ENCODE data around the gene RUBCN.
"Not testable (repeated sequence)": the region's sequence is repeated elsewhere in the genome, so short reads cannot be mapped to it uniquely, and the experiment has no call there.

Gene RUBCN

GRCh38 chr3:197663367-197664140 is 73.2 kb downstream of the RUBCN start:
- not testable (repeated sequence) for DNase-seq (ENCODE audit: low read depth); H3K4me3 ChIP-seq (ENCODE audit: low read depth, low read length)

- DNase-seq (ENCODE audit: low read depth); H3K4me3 ChIP-seq (ENCODE audit: low read depth, low read length): not testable (repeated sequence)
Measured at GRCh38 chr3:197662352-197662751, 74.4 kb downstream of the RUBCN start.

GRCh38 chr3:197661874-197662273 is 74.8 kb downstream of the RUBCN start:
- not testable (repeated sequence) for DNase-seq (ENCODE audit: low read depth); H3K4me3 ChIP-seq (ENCODE audit: low read depth, low read length)

- H3K4me3 ChIP-seq (ENCODE audit: low read depth, low read length); DNase-seq (ENCODE audit: low read depth): not testable (repeated sequence)
Measured at GRCh38 chr3:197661234-197661834, 75.4 kb downstream of the RUBCN start.

GRCh38 chr3:197659701-197660100 is 77.0 kb downstream of the RUBCN start:
- not testable (repeated sequence) for H3K4me3 ChIP-seq (ENCODE audit: low read depth, low read length); DNase-seq (ENCODE audit: low read depth)

GRCh38 chr3:197659144-197659543 is 77.6 kb downstream of the RUBCN start:
- DNase-seq (ENCODE audit: low read depth); H3K4me3 ChIP-seq (ENCODE audit: low read depth, low read length): not testable (repeated sequence)

- not testable (repeated sequence) for DNase-seq (ENCODE audit: low read depth); H3K4me3 ChIP-seq (ENCODE audit: low read depth, low read length)
Measured at GRCh38 chr3:197658706-197659105, 78.0 kb downstream of the RUBCN start.

- DNase-seq (ENCODE audit: low read depth); H3K4me3 ChIP-seq (ENCODE audit: low read depth, low read length): not testable (repeated sequence)
Measured at GRCh38 chr3:197657541-197658292, 79.0 kb downstream of the RUBCN start.

GRCh38 chr3:197656960-197657359 is 79.7 kb downstream of the RUBCN start:
- H3K4me3 ChIP-seq (ENCODE audit: low read depth, low read length); DNase-seq (ENCODE audit: low read depth): not testable (repeated sequence)

- not testable (repeated sequence) for DNase-seq (ENCODE audit: low read depth); H3K4me3 ChIP-seq (ENCODE audit: low read depth, low read length)
Measured at GRCh38 chr3:197656129-197656528, 80.6 kb downstream of the RUBCN start.

- H3K4me3 ChIP-seq (ENCODE audit: low read depth, low read length); DNase-seq (ENCODE audit: low read depth): not testable (repeated sequence)
Measured at GRCh38 chr3:197654998-197655330, 81.7 kb downstream of the RUBCN start.

- DNase-seq (ENCODE audit: low read depth): not testable (repeated sequence)
- H3K4me3 ChIP-seq (ENCODE audit: low read depth, low read length): peak overlapping the region; percentile 46
Measured at GRCh38 chr3:197654090-197654997, 82.4 kb downstream of the RUBCN start.

GRCh38 chr3:197652860-197653259 is 83.8 kb downstream of the RUBCN start:
- peak overlapping the region; percentile 46 for H3K4me3 ChIP-seq (ENCODE audit: low read depth, low read length)

GRCh38 chr3:197647649-197648048 is 89.1 kb downstream of the RUBCN start:
- H3K4me3 ChIP-seq (ENCODE audit: low read depth, low read length); DNase-seq (ENCODE audit: low read depth): not testable (repeated sequence)

More at GRCh38 chr3:197652860-197653259, 83.8 kb downstream of the RUBCN start:
- DNase-seq (ENCODE audit: low read depth): not testable (repeated sequence)

GRCh38 chr3:197647191-197647590 is 89.5 kb downstream of the RUBCN start:
- DNase-seq (ENCODE audit: low read depth): not testable (repeated sequence)

GRCh38 chr3:197646294-197646693 is 90.4 kb downstream of the RUBCN start:
- not testable (repeated sequence) for H3K4me3 ChIP-seq (ENCODE audit: low read depth, low read length); DNase-seq (ENCODE audit: low read depth)

More at GRCh38 chr3:197647191-197647590, 89.5 kb downstream of the RUBCN start:
- not testable (repeated sequence) for H3K4me3 ChIP-seq (ENCODE audit: low read depth, low read length)

GRCh38 chr3:197637556-197637955 is 99.1 kb downstream of the RUBCN start:
- not testable (repeated sequence) for H3K4me3 ChIP-seq (ENCODE audit: low read depth, low read length); DNase-seq (ENCODE audit: low read depth)

- not testable (repeated sequence) for H3K4me3 ChIP-seq (ENCODE audit: low read depth, low read length); DNase-seq (ENCODE audit: low read depth)
Measured at GRCh38 chr3:197631989-197632388, 104.7 kb downstream of the RUBCN start.

- not testable (repeated sequence) for DNase-seq (ENCODE audit: low read depth); H3K4me3 ChIP-seq (ENCODE audit: low read depth, low read length)
Measured at GRCh38 chr3:197630766-197631165, 105.9 kb downstream of the RUBCN start.
